GM21528 (cell line): ENCODE data around the gene HABP2.

ENCODE experiments used
- ATAC-seq: cut with Tn5 transposase; IDR thresholded peaks from one replicate; pipeline ENCODE4 v1.9.1; 2021; ENCODE audit warnings: mild to moderate bottlenecking, moderate library complexity; ENCODE audit not compliant: unreplicated experiment, low FRiP score

The HABP2 gene

GRCh38 chr10:113552701-113553100 lies at the start of gene HABP2:
HABP2 (plus strand) TSS chr10:113553053; CDS start chr10:113553122, 69 bp downstream.
- ATAC-seq, result no peak

GRCh38 chr10:113503930-113504329 lies 48.9 kb upstream of the HABP2 start:
- no peak for ATAC-seq

GRCh38 chr10:113504423-113504822 lies 48.4 kb upstream of the HABP2 start:
- ATAC-seq, result no peak

GRCh38 chr10:113506476-113506875 lies 46.4 kb upstream of the HABP2 start:
- no peak for ATAC-seq

DNA sequence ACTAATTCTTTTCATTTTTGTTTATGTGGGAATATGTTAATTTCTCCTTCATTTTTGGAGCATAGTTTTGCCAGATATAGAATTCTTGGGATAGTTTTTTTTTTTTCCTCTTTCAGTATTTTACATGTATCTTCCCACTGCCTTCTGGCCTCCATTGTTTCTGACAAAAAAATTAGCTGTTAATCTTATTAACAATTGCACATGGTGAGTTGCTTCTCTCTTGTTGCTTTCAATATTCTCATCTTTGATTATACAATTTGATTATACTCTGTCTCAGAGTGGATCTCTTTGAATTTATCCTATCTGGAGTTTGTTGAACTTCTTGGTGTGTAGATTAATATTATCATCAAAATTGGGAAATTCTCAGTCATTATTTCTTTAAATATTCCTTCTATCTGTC lies 41.4 kb upstream of the HABP2 start:
- ATAC-seq, result no peak

DNA sequence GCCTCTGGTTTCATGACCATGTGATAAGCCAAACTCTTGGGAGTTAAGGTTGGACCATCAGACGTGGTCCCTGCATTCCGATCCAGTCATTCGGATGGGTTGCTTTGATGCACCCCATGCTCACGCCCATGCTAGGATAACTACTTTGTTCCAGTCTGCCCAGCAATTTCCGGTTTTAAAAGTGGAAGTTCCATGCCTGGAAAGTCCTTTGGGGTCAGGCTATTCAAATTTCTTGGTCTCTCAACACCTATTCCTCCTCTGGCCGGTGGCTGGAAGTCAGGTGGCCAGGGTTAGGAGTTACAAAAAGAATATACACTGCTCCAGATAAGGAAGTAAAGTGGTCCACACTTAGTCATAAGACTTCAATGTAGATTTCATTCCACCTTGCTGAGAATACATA lies 37.7 kb upstream of the HABP2 start:
- ATAC-seq, result no peak

- ATAC-seq, result no peak
These were observed 37.3 kb upstream of the HABP2 start for GRCh38 chr10:113515601-113516000.

DNA sequence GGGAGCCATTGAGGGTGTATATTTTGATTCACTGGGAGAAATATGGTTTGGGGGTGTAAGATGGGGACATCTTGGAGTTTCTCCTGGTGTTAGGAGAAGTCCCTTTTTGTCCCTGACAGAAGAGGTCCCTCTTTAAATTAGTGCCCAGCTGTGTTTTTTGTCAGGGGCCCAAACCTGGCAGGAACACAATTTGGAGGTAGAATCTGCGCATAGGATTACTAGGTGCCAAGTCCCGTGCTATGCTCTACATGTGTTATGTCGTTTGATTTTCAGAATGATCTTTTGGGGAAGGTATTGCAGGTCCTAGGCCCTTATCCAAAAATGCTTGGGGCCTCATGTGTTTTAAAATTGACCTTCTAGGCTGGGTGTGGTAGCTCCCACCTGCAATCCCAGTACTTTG lies 36.8 kb upstream of the HABP2 start:
- ATAC-seq, result no peak

GRCh38 chr10:113517165-113517900 lies 35.5 kb upstream of the HABP2 start:
- no peak for ATAC-seq

- no peak for ATAC-seq
These were observed 35.0 kb upstream of the HABP2 start for GRCh38 chr10:113517901-113518260.

- no peak for ATAC-seq
These were observed 34.4 kb upstream of the HABP2 start for GRCh38 chr10:113518415-113518814.

DNA sequence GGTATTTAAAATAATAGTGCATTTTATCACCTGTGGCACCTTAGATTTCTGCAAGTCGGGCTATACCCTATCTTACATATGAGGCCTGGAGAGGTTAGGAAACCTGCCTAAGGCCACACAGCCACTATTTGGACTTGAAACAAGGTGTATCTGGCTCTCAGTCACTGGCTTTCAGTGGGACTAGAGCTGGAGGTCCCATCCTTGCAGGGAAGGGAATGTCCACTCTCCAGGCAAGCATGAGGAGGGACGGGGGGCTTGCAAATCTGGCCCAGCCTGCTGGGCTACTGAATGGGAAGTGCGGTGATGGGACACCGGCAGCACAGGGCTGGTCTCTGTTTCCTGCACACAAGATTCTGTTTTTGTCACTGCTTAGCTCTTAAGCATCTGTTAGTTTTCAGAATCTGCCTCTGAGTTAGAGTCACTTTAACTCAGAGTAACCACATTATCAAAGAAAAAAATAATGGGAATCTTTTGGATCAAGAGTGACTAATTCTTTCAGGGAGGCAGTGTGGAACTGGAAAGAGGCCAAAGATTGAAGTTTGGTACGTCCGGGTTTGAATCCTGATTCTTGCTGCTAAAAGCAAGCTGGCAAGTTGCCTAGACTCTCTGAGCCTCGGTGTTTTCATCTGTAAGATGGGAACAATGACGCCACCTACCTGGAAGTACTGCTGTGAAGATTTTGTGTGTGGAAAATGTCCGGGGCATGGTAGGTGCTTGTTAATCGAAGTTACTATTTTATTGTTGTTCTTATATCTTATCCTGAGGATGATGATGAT lies 33.8 kb upstream of the HABP2 start:
- ATAC-seq, result no peak

- ATAC-seq, result no peak
These were observed 33.2 kb upstream of the HABP2 start for GRCh38 chr10:113519681-113520115.

- ATAC-seq, result no peak
These were observed 32.6 kb upstream of the HABP2 start for GRCh38 chr10:113520261-113520660.

DNA sequence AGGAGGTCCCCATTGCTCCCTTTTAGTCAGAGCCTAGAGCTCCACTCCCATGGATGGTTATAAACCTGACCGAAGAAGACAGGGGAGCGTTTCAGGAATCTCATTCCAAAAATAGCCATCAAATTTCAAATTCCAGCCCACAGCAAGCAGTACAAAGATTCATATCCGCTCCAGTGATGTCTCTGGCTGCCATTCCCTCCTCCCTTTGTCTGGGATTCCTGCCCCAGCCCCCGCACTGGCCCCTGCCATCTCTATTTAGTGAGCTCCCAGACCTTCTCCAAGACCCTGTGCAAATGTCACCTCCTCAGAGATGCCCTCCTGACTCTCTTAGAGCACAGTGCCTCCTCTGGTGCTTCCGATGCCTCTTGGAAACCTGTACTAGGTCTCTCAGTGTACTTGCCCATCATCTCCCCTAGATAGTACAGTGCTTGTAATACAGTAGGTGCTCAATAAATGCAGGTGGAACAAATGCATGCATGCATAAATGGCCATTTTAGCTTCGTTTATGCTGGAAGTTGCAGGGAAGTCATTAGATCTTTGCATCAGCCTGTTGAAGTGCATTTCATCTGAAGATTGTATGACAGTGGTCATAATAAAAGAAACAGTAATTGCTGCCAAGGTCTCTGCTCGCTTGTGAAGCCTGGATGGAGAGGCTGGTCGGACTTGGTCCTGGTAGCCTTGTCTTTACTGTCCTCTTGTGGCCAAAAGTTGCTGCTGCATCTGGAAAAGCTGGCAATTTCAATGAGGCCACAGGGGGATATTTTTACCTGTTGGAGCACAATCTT lies 32.0 kb upstream of the HABP2 start:
- peak; percentile 71 for ATAC-seq

DNA sequence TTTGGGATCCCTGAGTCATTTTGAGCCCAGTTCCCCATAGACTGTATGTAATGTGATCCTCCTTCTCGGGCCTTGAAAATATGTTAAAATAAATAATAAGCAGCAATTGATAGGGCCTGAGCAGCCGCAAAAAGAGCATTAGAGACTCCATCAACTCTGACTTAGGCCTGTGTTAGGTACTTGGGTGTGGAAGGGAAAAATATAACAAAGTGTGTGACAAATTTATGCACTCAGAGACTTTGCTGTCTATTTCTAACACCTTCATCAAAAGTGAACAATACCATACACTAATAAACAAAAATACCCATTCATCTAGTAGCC lies 31.4 kb upstream of the HABP2 start:
- ATAC-seq, result no peak

GRCh38 chr10:113522460-113522859 lies 30.4 kb upstream of the HABP2 start:
- ATAC-seq, result no peak

GRCh38 chr10:113523071-113523470 lies 29.8 kb upstream of the HABP2 start:
- ATAC-seq, result no peak

GRCh38 chr10:113523628-113524027 lies 29.2 kb upstream of the HABP2 start:
- ATAC-seq, result no peak

DNA sequence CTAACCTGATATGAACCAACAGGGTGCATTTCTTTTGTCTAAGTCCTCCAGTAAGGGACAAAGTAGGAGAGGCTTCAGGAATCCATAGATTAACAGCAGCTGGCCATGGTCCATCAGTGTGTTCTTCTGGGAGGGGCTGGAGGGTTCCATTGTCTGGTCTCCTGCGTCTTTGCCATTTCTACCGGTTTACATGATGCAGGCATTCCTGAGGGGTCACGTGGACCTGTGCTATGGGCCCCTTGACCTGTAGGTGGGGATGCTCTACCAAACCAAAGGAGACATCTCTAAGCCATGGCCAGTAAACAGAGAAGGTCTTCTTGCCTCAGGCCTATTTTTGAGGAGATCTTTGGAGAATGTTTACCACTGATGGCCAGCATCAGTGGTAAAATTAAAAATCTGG lies 28.7 kb upstream of the HABP2 start:
- no peak for ATAC-seq
